ENCODE results near the gene MYH11. TPM values are rescaled to one million over a fixed set of nuclear protein-coding genes. Genes with fewer than 3 reads are reported as not detected.
"Not testable (repeated sequence)": the region's sequence is repeated elsewhere in the genome, so short reads cannot be mapped to it uniquely, and the experiment has no call there.

Gene MYH11
- total RNA-seq, 4 donors from 2014 or later = 5.6 to 57.7 (median 20.4) TPM

GRCh38 chr16:15701367-15701766 lies 155.5 kb downstream of the MYH11 start:
- H3K9me3 ChIP-seq = no peaks in the 10 kb centered on the region
- intact Hi-C loops (cut with DNase I; ENCODE audit: low total_unique reads) (loop anchor here (5.0 to 10.0 kb wide), 2 partner anchors 49 to 147 kb away; partner anchors contain the start of gene NDE1), in situ Hi-C loops (cut with MboI; ENCODE audit: low sequenced_read_pairs in 4 of 4) (no loop called here)
- H3K36me3 ChIP-seq = peaks cover 0 to 41% of the 10 kb centered on the region in 2 donors
- TF ChIP-seq POLR2A (IDR thresholded peaks at IDR 0.05) = no peak
- no peak for TF ChIP-seq CTCF (IDR thresholded peaks at IDR 0.05 in 4 of 5, conservative IDR thresholded peaks at IDR 0.05 in 1 of 5)
- ATAC-seq (no peak), DNase-seq (no peak)
- H3K4me1 ChIP-seq = no peaks in the 10 kb centered on the region
- H3K27me3 ChIP-seq = no peaks in the 10 kb centered on the region
- H3K27ac ChIP-seq = no peak overlapping the region
- no peak overlapping the region for H3K4me3 ChIP-seq

GRCh38 chr16:15699819-15700218 lies 157.0 kb downstream of the MYH11 start:
- Histone ChIP-seq H3K4me3 (no peak overlapping the region), H3K9me3 (no peaks in the 10 kb centered on the region), H3K27me3 (no peaks in the 10 kb centered on the region), H3K4me1 (no peaks in the 10 kb centered on the region), H3K36me3 (peaks cover 0 to 51% of the 10 kb centered on the region in 2 donors), H3K27ac (no peak overlapping the region)
- ATAC-seq (no peak), DNase-seq (no peak)
- intact Hi-C loops (cut with DNase I; ENCODE audit: low total_unique reads) = loop anchor here (5.0 to 10.0 kb wide), 2 partner anchors 48 to 145 kb away; partner anchors contain the start of gene NDE1
- no peak for TF ChIP-seq CTCF (IDR thresholded peaks at IDR 0.05 in 4 of 5, conservative IDR thresholded peaks at IDR 0.05 in 1 of 5)
- no peak for TF ChIP-seq POLR2A (IDR thresholded peaks at IDR 0.05)
- in situ Hi-C loops (cut with MboI; ENCODE audit: low sequenced_read_pairs in 4 of 4) = no loop called here

- in situ Hi-C loops (cut with MboI; ENCODE audit: low sequenced_read_pairs in 4 of 4) = no loop called here
- H3K27me3 ChIP-seq = no peaks in the 10 kb centered on the region
- DNase-seq (no peak), ATAC-seq (no peak)
- intact Hi-C loops (cut with DNase I; ENCODE audit: low total_unique reads) = no loop called here
- H3K4me3 ChIP-seq = no peak overlapping the region
- H3K4me1 ChIP-seq = no peaks in the 10 kb centered on the region
- no peak overlapping the region for H3K27ac ChIP-seq
- no peaks in the 10 kb centered on the region for H3K9me3 ChIP-seq
- TF ChIP-seq POLR2A (IDR thresholded peaks at IDR 0.05) = no peak
- TF ChIP-seq CTCF (IDR thresholded peaks at IDR 0.05 in 4 of 5, conservative IDR thresholded peaks at IDR 0.05 in 1 of 5) = no peak
- peaks cover 0 to 69% of the 10 kb centered on the region in 2 donors for H3K36me3 ChIP-seq
Observed at GRCh38 chr16:15694499-15694898, 162.3 kb downstream of the MYH11 start.

GRCh38 chr16:15692508-15692907 lies 164.3 kb downstream of the MYH11 start:
- peaks cover 0 to 63% of the 10 kb centered on the region in 2 donors for H3K36me3 ChIP-seq
- intact Hi-C loops (cut with DNase I; ENCODE audit: low total_unique reads); DNase-seq; H3K4me3 ChIP-seq; H3K4me1 ChIP-seq; in situ Hi-C loops (cut with MboI; ENCODE audit: low sequenced_read_pairs in 4 of 4); H3K27me3 ChIP-seq; H3K9me3 ChIP-seq; ATAC-seq; H3K27ac ChIP-seq: not testable (repeated sequence)

GRCh38 chr16:15691046-15691445 lies 165.8 kb downstream of the MYH11 start:
- Histone ChIP-seq H3K9me3 (no peaks in the 10 kb centered on the region), H3K4me1 (peaks cover 0 to 1% of the 10 kb centered on the region in 2 donors), H3K27me3 (no peaks in the 10 kb centered on the region), H3K36me3 (peaks cover 0 to 51% of the 10 kb centered on the region in 2 donors), H3K27ac (no peak overlapping the region), H3K4me3 (no peak overlapping the region)
- TF ChIP-seq CTCF (IDR thresholded peaks at IDR 0.05 in 4 of 5, conservative IDR thresholded peaks at IDR 0.05 in 1 of 5) = no peak
- TF ChIP-seq POLR2A (IDR thresholded peaks at IDR 0.05) = no peak
- DNase-seq (no peak), ATAC-seq (no peak)
- intact Hi-C loops (cut with DNase I; ENCODE audit: low total_unique reads) = no loop called here
- in situ Hi-C loops (cut with MboI; ENCODE audit: low sequenced_read_pairs in 4 of 4) = no loop called here

Measured in gastrocnemius medialis (tissue), 4 donors.